Activated naive CD8-positive, alpha-beta T cell treated with anti-CD3 and anti-CD28 coated beads, Interleukin-2, amount 10 ng/mL, durations not matched to agents 7 days and 5 days (primary cell): ENCODE data around the gene IL17F. TPM values are rescaled to one million over a fixed set of nuclear protein-coding genes. Genes with fewer than 3 reads are reported as not detected.
A peak's percentile ranks its signal among the peaks of the same experiment; 100 is the strongest.

Experiments used
- ATAC-seq: fragments of 150-1000 bp; cut with Tn5 transposase; one replicate; pipeline ENCODE4 v1.10.0; 2021; ENCODE audit warnings: low read depth, moderate library complexity
- POLR2A ChIA-PET: fragments of 350-600 bp; sonication (Branson Sonifier 250); formaldehyde crosslinking; loops from one replicate; lab custom pipeline; 2021; ENCODE audit warnings: antibody characterized with exemption; lab: Charles Lee
- DNase-seq: peaks from one replicate; pipeline ENCODE4 v3.0.0; 2021
- H3K27ac Mint-ChIP-seq: one replicate; pipeline ENCODE4 v1.8.0; 2022; ENCODE audit warnings: mild to moderate bottlenecking, mixed read lengths
- H3K27me3 Mint-ChIP-seq: one replicate; pipeline ENCODE4 v1.8.0; 2022; ENCODE audit warnings: mild to moderate bottlenecking, moderate library complexity, mixed read lengths
- H3K36me3 Mint-ChIP-seq: one replicate; pipeline ENCODE4 v1.8.0; 2021; ENCODE audit warnings: mild to moderate bottlenecking, mixed read lengths
- H3K4me1 Mint-ChIP-seq: one replicate; pipeline ENCODE4 v1.8.0; 2021; ENCODE audit warnings: mixed read lengths
- H3K4me3 Mint-ChIP-seq: one replicate; pipeline ENCODE4 v1.8.0; 2022; ENCODE audit warnings: mild to moderate bottlenecking, moderate library complexity, mixed read lengths
- H3K9me3 Mint-ChIP-seq: one replicate; pipeline ENCODE4 v1.8.0; 2021; ENCODE audit warnings: mixed read lengths
- total RNA-seq, 2 experiments: library from RNA; stranded (reverse); gene quantifications; one replicate each; pipeline ENCODE4 v1.2.3, GENCODE V29; 2021

IL17F gene
- total RNA-seq, 2 experiments from 2014 or later: not detected

- peak; percentile 69 for DNase-seq
- no peaks in the 10 kb centered on the region for H3K9me3 Mint-ChIP-seq
- H3K27me3 Mint-ChIP-seq: no peaks in the 10 kb centered on the region
- peaks cover 44% of the 10 kb centered on the region for H3K36me3 Mint-ChIP-seq
- ATAC-seq: peak; percentile 61
- H3K27ac Mint-ChIP-seq: peak overlapping the region; percentile 54
- POLR2A ChIA-PET: interaction anchor here (0.6 to 0.7 kb wide), 3 partner anchors 10 to 272 kb away, joined by 3 to 5 read pairs (median 4); no protein-coding TSS in a partner anchor
- H3K4me1 Mint-ChIP-seq: peaks cover 13% of the 10 kb centered on the region
- no peak overlapping the region for H3K4me3 Mint-ChIP-seq
Measured at GRCh38 chr6:52263709-52264540, 19.6 kb upstream of the IL17F start.

DNA sequence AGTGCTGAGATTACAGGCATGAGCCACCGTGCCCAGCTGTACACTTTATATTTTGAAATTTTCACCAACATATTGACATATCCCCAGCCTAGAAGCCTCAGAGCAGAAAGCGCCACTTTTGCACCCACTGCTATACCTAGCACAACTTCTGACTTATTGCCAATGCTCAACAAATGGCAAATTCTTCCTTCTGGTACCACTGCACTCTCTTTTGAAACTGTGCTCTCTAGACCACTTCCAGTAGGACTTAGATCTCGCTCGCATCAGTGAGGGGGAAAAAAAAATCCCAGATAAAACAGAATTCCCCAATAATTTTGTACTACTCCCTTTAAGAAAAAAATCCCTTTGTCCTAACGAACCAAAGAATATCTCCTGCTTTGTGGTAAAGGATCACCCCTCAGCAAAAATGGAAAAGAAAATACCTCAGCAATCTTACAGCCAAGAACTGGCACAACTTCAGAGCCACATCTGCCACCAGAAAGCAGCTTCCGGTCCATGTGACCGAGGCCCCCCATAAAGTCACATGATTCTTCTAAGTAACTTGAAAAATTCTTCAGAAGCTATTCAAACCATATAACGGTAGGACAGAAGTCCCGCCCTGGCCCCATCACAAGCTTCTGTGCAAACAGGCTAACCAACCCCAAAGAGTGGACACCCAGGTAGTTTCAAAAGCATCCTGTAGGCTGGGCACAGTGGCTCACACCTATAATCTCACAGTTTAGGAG is 18.5 kb upstream of the IL17F start:
- Mint-ChIP-seq H3K4me3 (peak overlapping the region; percentile 24), H3K36me3 (peaks cover 43% of the 10 kb centered on the region)

DNA sequence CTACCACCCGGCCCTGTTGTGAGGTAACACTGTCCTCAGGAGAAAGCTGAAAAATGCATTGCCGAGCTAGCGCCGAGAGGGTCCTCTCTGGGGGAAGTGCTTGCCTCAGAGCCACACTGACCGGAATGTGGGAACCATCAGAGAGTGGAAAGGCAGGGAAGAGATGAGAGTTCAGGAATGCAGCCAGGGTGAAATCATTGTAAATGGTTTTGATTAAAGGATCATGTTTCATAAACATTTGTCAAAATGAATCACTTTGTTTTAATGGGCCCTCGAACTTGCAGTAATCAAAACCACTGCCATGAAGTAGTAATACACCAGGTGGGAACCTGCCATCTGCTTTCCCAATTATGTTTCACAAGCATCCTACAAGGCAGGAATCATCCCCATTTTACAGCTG is 16.9 kb upstream of the IL17F start:
- Mint-ChIP-seq H3K4me3 (no peak overlapping the region), H3K36me3 (peaks cover 37% of the 10 kb centered on the region), H3K4me1 (peaks cover 11% of the 10 kb centered on the region), H3K9me3 (no peaks in the 10 kb centered on the region), H3K27me3 (peaks cover 3% of the 10 kb centered on the region), H3K27ac (no peak overlapping the region)
- POLR2A ChIA-PET: no interaction called here
- ATAC-seq: no peak
- no peak for DNase-seq

More for the DNA sequence above, 18.5 kb upstream of the IL17F start:
- H3K9me3 Mint-ChIP-seq: no peaks in the 10 kb centered on the region
- peaks cover 13% of the 10 kb centered on the region for H3K4me1 Mint-ChIP-seq
- POLR2A ChIA-PET: interaction anchor here (0.6 to 0.7 kb wide), 2 partner anchors 80 to 201 kb away, joined by 3 to 6 read pairs; no protein-coding TSS in a partner anchor
- H3K27ac Mint-ChIP-seq: peak overlapping the region; percentile 50
- no peaks in the 10 kb centered on the region for H3K27me3 Mint-ChIP-seq
- DNase-seq (no peak), ATAC-seq (no peak)

GRCh38 chr6:52260634-52261033 is 16.3 kb upstream of the IL17F start:
- DNase-seq (no peak), ATAC-seq (no peak)
- H3K4me3 Mint-ChIP-seq: no peak overlapping the region
- H3K9me3 Mint-ChIP-seq: no peaks in the 10 kb centered on the region
- no peak overlapping the region for H3K27ac Mint-ChIP-seq
- POLR2A ChIA-PET: interaction anchor here (0.6 kb wide), 1 partner anchor 104 kb away, joined by 3 read pairs; no protein-coding TSS in a partner anchor
- H3K4me1 Mint-ChIP-seq: peaks cover 11% of the 10 kb centered on the region
- peaks cover 34% of the 10 kb centered on the region for H3K36me3 Mint-ChIP-seq
- peaks cover 3% of the 10 kb centered on the region for H3K27me3 Mint-ChIP-seq

DNA sequence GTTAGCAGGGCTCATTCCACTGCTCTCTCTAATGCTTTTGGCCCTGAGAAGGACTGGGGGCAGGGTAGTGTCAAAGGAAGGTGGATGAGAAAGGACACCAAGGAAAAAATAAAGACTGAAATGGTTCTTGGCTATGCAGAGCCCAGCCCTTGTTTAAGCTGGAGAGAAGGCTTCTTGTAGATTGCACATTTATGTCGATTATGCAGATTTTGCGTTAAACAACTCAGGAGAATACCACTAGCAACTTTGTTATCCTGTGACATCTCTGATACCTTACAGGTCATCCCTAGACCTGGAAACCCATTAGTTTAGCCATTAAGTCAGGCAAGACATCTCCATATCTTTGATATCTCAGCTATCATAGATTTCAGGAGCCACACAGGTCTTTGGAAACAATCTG is 11.1 kb upstream of the IL17F start:
- POLR2A ChIA-PET: interaction anchor here (0.6 to 0.9 kb wide), 2 partner anchors 14 to 27 kb away, joined by 3 to 6 read pairs; no protein-coding TSS in a partner anchor
- no peak overlapping the region for H3K4me3 Mint-ChIP-seq
- H3K4me1 Mint-ChIP-seq: peaks cover 11% of the 10 kb centered on the region
- no peak overlapping the region for H3K27ac Mint-ChIP-seq
- H3K36me3 Mint-ChIP-seq: peaks cover 4% of the 10 kb centered on the region
- no peaks in the 10 kb centered on the region for H3K9me3 Mint-ChIP-seq
- no peak for DNase-seq
- ATAC-seq: no peak
- peaks cover 52% of the 10 kb centered on the region for H3K27me3 Mint-ChIP-seq

DNA sequence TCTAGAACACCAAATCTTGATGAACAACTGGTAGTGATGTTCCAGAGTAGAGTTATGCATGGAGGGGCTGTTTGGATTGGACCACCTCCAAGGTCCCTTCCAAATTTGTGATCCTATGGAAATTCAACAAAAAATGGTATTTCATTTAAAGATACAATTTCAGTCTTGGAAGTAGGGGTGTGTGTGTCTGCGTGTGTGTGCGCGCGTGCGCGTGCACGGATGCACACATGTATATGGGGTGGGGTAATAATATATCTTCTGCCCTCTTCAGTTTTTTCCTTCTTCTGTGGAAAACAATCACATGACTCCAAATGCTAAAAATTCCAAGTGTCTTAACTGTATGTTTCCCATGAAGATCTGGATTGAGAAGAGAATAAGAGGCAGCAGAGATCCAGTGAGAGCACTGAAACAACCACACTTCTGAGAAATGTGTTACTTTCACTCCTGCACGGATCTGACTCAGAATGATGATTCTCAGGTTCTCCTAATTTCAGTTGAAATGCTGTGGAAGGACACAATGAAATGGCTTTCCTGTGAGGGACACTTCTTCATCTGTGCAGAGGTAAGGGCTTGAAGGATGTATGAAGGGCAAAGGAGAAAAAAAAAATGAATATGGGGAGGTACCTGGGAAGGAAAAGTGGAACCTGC is 10.6 kb upstream of the IL17F start:
- no peak overlapping the region for H3K27ac Mint-ChIP-seq
- H3K4me3 Mint-ChIP-seq: no peak overlapping the region
- H3K27me3 Mint-ChIP-seq: peaks cover 56% of the 10 kb centered on the region
- POLR2A ChIA-PET: interaction anchor here (0.9 kb wide), 1 partner anchor 28 kb away, joined by 6 read pairs; no protein-coding TSS in a partner anchor
- H3K36me3 Mint-ChIP-seq: peaks cover 4% of the 10 kb centered on the region
- peaks cover 11% of the 10 kb centered on the region for H3K4me1 Mint-ChIP-seq
- no peaks in the 10 kb centered on the region for H3K9me3 Mint-ChIP-seq
- no peak for DNase-seq
- ATAC-seq: no peak

GRCh38 chr6:52253494-52253893 is 9.2 kb upstream of the IL17F start:
- no peak overlapping the region for H3K27ac Mint-ChIP-seq
- H3K9me3 Mint-ChIP-seq: peaks cover 2% of the 10 kb centered on the region
- peaks cover 11% of the 10 kb centered on the region for H3K4me1 Mint-ChIP-seq
- POLR2A ChIA-PET: no interaction called here
- H3K27me3 Mint-ChIP-seq: peaks cover 66% of the 10 kb centered on the region
- H3K4me3 Mint-ChIP-seq: no peak overlapping the region
- H3K36me3 Mint-ChIP-seq: peaks cover 4% of the 10 kb centered on the region
- DNase-seq (no peak), ATAC-seq (no peak)

DNA sequence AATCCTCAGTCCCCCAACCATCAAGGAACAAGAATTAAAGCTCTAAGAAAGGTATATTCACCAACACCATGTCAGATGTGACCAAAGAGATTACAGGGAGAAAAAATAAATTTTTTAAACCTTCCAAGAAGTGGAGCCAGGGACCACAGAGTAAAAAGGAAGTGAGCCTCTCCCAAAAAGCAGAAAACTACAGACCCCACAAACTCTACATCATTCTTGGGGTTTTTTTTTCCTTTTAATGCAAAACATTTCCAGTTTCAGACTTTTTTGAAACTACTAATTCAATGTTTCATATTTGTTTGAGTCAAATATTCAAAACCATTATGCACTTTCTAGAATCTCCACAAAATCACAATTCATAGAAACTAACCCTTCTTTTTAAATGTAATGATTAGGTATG is 6.8 kb upstream of the IL17F start:
- peaks cover 2% of the 10 kb centered on the region for H3K9me3 Mint-ChIP-seq
- H3K4me1 Mint-ChIP-seq: peaks cover 11% of the 10 kb centered on the region
- H3K27me3 Mint-ChIP-seq: peaks cover 77% of the 10 kb centered on the region
- POLR2A ChIA-PET: no interaction called here
- no peaks in the 10 kb centered on the region for H3K36me3 Mint-ChIP-seq
- DNase-seq (no peak), ATAC-seq (no peak)
- H3K4me3 Mint-ChIP-seq: no peak overlapping the region
- H3K27ac Mint-ChIP-seq: no peak overlapping the region

- no peaks in the 10 kb centered on the region for H3K36me3 Mint-ChIP-seq
- peaks cover 2% of the 10 kb centered on the region for H3K9me3 Mint-ChIP-seq
- no peak overlapping the region for H3K4me3 Mint-ChIP-seq
- no peak overlapping the region for H3K27ac Mint-ChIP-seq
- no peak for DNase-seq
- no peak for ATAC-seq
- POLR2A ChIA-PET: no interaction called here
- peaks cover 77% of the 10 kb centered on the region for H3K27me3 Mint-ChIP-seq
- peaks cover 5% of the 10 kb centered on the region for H3K4me1 Mint-ChIP-seq
Measured at GRCh38 chr6:52249078-52249477, 4.8 kb upstream of the IL17F start.

GRCh38 chr6:52245425-52245824 is 1.1 kb upstream of the IL17F start:
- ATAC-seq (no peak), DNase-seq (no peak)
- Mint-ChIP-seq H3K4me1 (no peaks in the 10 kb centered on the region), H3K36me3 (no peaks in the 10 kb centered on the region), H3K4me3 (no peak overlapping the region), H3K27me3 (peaks cover 68% of the 10 kb centered on the region), H3K9me3 (peaks cover 2% of the 10 kb centered on the region), H3K27ac (no peak overlapping the region)
- POLR2A ChIA-PET: no interaction called here

DNA sequence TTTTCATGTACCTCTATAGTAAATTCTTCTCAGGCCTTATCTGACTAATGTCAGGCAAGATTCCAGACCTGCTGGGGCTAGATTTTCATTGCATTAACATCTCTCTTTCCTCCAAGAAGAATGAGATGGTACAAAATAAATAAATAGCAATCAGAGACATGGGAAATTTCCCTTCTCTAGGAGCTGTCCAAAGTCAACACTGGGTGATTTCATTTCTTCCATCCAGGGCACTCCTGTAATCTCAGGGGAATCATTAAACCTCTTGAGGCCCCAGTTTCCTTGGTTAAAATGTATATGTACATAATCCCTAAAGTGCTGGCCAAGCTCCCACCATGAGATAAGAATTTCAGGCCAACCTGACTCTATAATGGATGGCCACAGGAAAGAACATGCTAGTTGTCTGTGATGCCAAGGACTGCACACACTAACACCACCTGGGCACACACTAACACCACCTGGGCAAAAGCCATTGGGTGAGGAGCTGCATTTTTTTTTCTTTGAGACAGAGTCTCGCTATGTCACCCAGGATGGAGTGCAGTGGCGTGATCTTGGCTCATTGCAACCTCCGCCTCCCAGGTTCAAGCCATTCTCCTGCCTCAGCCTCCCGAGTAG is 912 bp downstream of the IL17F start:
- Mint-ChIP-seq H3K36me3 (no peaks in the 10 kb centered on the region), H3K9me3 (no peaks in the 10 kb centered on the region), H3K4me3 (no peak overlapping the region), H3K27me3 (peaks cover 61% of the 10 kb centered on the region), H3K4me1 (no peaks in the 10 kb centered on the region), H3K27ac (no peak overlapping the region)
- DNase-seq (no peak), ATAC-seq (no peak)
- POLR2A ChIA-PET: no interaction called here

DNA sequence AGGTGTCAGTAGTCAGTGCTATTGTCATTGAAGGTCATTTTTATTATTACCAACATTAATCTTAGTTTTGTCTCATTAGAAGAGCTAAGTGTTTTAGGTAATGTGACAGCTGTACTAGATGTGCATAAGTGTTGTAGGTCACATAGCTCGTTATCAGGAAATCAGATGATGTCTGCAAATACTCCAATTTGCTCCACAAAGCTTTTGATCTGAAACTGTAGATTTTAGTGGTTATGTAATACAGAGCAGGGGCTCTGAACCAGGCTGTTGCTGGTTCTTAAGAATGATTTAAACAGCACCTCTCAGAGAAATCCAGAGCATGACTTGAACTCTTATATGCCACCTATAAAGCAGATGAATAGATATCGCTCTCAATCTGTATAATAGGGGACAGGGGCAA is 2.5 kb downstream of the IL17F start:
- H3K4me1 Mint-ChIP-seq: no peaks in the 10 kb centered on the region
- H3K9me3 Mint-ChIP-seq: no peaks in the 10 kb centered on the region
- no peak for DNase-seq

More for the DNA sequence above, 2.5 kb downstream of the IL17F start:
- Mint-ChIP-seq H3K4me3 (no peak overlapping the region), H3K27ac (no peak overlapping the region), H3K36me3 (no peaks in the 10 kb centered on the region), H3K27me3 (peaks cover 62% of the 10 kb centered on the region)
- POLR2A ChIA-PET: no interaction called here
- no peak for ATAC-seq
